Suprapubic skin (tissue), 4 donors: ENCODE data around the gene AZGP1. TPM values are rescaled to one million over a fixed set of nuclear protein-coding genes. Genes with fewer than 3 reads are reported as not detected.
"Not testable (repeated sequence)": the region's sequence is repeated elsewhere in the genome, so short reads cannot be mapped to it uniquely, and the experiment has no call there.

Source experiments
- DNase-seq, 2 donors: peaks; one replicate each; pipeline ENCODE4 v3.0.0-alpha.2; 2019; ENCODE audit warnings: low spot score in 2 of 2
- H3K27ac ChIP-seq: fragments of 200-600 bp; sonication (generic); one replicate; pipeline ENCODE4 v1.5.1; 2019
- H3K27me3 ChIP-seq: fragments of 200-600 bp; sonication (generic); one replicate; pipeline ENCODE4 v1.5.1; 2019
- H3K36me3 ChIP-seq: fragments of 200-600 bp; sonication (generic); one replicate; pipeline ENCODE4 v1.5.1; 2019
- H3K4me1 ChIP-seq: fragments of 200-600 bp; sonication (generic); one replicate; pipeline ENCODE4 v1.5.1; 2019
- H3K4me3 ChIP-seq: fragments of 200-600 bp; sonication (generic); one replicate; pipeline ENCODE4 v1.5.1; 2019; ENCODE audit warnings: mild to moderate bottlenecking
- H3K9me3 ChIP-seq: fragments of 200-600 bp; sonication (generic); one replicate; pipeline ENCODE4 v1.5.1; 2019
- CTCF ChIP-seq, 2 donors: fragments of 200-600 bp in 1 of 2; fragments of 450-650 bp in 1 of 2; sonication (generic) in 1 of 2; IDR thresholded peaks; one replicate each; pipeline ENCODE4 v1.5.1; 2016 to 2019; ENCODE audit warnings: antibody characterized with exemption in 2 of 2, mild to moderate bottlenecking in 1 of 2, moderate library complexity in 1 of 2
- EP300 ChIP-seq: sonication (generic); formaldehyde crosslinking; IDR thresholded peaks from one replicate; pipeline ENCODE4 v1.6.1; 2017; ENCODE audit warnings: antibody characterized with exemption
- POLR2A ChIP-seq, 2 donors: fragments of 450-650 bp; IDR thresholded peaks; one replicate each; pipeline ENCODE4 v1.6.1; 2017; ENCODE audit warnings: antibody characterized with exemption in 2 of 2, mild to moderate bottlenecking in 2 of 2, moderate library complexity in 2 of 2
- POLR2AphosphoS5 ChIP-seq, 3 donors: sonication (generic); formaldehyde crosslinking; IDR thresholded peaks; one replicate each; pipeline ENCODE4 v1.6.1; 2017; ENCODE audit warnings: antibody characterized with exemption in 3 of 3
- WGBS: methylation state at CpG from one replicate; pipeline ENCODE4 v1.1.5; 2018; 5-methylcytosine and 5-hydroxymethylcytosine counted together
- total RNA-seq, 4 donors: library from RNA; depleted of rRNA; stranded (reverse); fragments of >200 nt; gene quantifications; one replicate each; pipeline ENCODE4 v1.1.0, GENCODE V29; 2016

The AZGP1 gene
- total RNA-seq, 4 donors from 2014 or later, result 529 to 1,010 (median 610) TPM

- H3K9me3 ChIP-seq, result no peaks in the 10 kb centered on the region
- WGBS, result 69% methylated on average over 3 of the region's 3 CpGs
- peak overlapping the region; percentile 37 for H3K27ac ChIP-seq
- TF ChIP-seq POLR2AphosphoS5 (IDR thresholded peaks at IDR 0.05), result no peak
- TF ChIP-seq POLR2A (IDR thresholded peaks at IDR 0.05), result no peak
- no peak for TF ChIP-seq EP300
- TF ChIP-seq CTCF (IDR thresholded peaks at IDR 0.05), result no peak
- H3K36me3 ChIP-seq, result no peaks in the 10 kb centered on the region
- no peaks in the 10 kb centered on the region for H3K27me3 ChIP-seq
- peaks cover 63% of the 10 kb centered on the region for H3K4me1 ChIP-seq
- no peak for DNase-seq
- no peak overlapping the region for H3K4me3 ChIP-seq
Observed at GRCh38 chr7:100013328-100013676, 37.5 kb upstream of the AZGP1 start.

- DNase-seq, H3K9me3 ChIP-seq, H3K27me3 ChIP-seq, H3K36me3 ChIP-seq, H3K4me3 ChIP-seq: not testable (repeated sequence)
- Histone ChIP-seq H3K4me1 (peaks cover 58% of the 10 kb centered on the region), H3K27ac (peak overlapping the region; percentile 37)
- 56% methylated on average over 14 of the region's 14 CpGs for WGBS
Observed at GRCh38 chr7:100012385-100013327, 36.8 kb upstream of the AZGP1 start.

GRCh38 chr7:100011516-100011915 is 35.7 kb upstream of the AZGP1 start:
- 65% methylated on average over 3 of the region's 3 CpGs for WGBS
- no peak for TF ChIP-seq POLR2A (IDR thresholded peaks at IDR 0.05)
- no peak for TF ChIP-seq EP300
- no peak for TF ChIP-seq CTCF (IDR thresholded peaks at IDR 0.05)
- no peak for TF ChIP-seq POLR2AphosphoS5 (IDR thresholded peaks at IDR 0.05)

GRCh38 chr7:100010901-100011300 is 35.1 kb upstream of the AZGP1 start:
- no peak for DNase-seq
- no peaks in the 10 kb centered on the region for H3K36me3 ChIP-seq
- peaks cover 43% of the 10 kb centered on the region for H3K4me1 ChIP-seq
- no peak overlapping the region for H3K4me3 ChIP-seq
- 67% methylated on average over 2 of the region's 2 CpGs for WGBS
- no peaks in the 10 kb centered on the region for H3K9me3 ChIP-seq
- H3K27ac ChIP-seq, result no peak overlapping the region
- no peaks in the 10 kb centered on the region for H3K27me3 ChIP-seq
- TF ChIP-seq CTCF (IDR thresholded peaks at IDR 0.05) (no peak), POLR2A (IDR thresholded peaks at IDR 0.05) (no peak), POLR2AphosphoS5 (IDR thresholded peaks at IDR 0.05) (no peak), EP300 (no peak)

More at GRCh38 chr7:100011516-100011915, 35.7 kb upstream of the AZGP1 start:
- H3K4me1 ChIP-seq, result peaks cover 46% of the 10 kb centered on the region
- no peak for DNase-seq
- H3K27ac ChIP-seq, result peak overlapping the region; percentile 37
- no peaks in the 10 kb centered on the region for H3K36me3 ChIP-seq
- H3K9me3 ChIP-seq, result no peaks in the 10 kb centered on the region
- no peaks in the 10 kb centered on the region for H3K27me3 ChIP-seq
- no peak overlapping the region for H3K4me3 ChIP-seq

GRCh38 chr7:100009952-100010351 is 34.1 kb upstream of the AZGP1 start:
- not testable (repeated sequence) for DNase-seq, H3K36me3 ChIP-seq, H3K27me3 ChIP-seq, H3K4me3 ChIP-seq, H3K27ac ChIP-seq, H3K9me3 ChIP-seq
- peaks cover 40% of the 10 kb centered on the region for H3K4me1 ChIP-seq
- WGBS, result 77% methylated on average over 8 of the region's 8 CpGs

- no peak for DNase-seq
- no peak for TF ChIP-seq POLR2A (IDR thresholded peaks at IDR 0.05)
- TF ChIP-seq POLR2AphosphoS5 (IDR thresholded peaks at IDR 0.05), result no peak
- TF ChIP-seq CTCF (IDR thresholded peaks at IDR 0.05), result no peak
- no peak for TF ChIP-seq EP300
- WGBS, result 42% methylated on average over 10 of the region's 10 CpGs
- H3K36me3 ChIP-seq, result no peaks in the 10 kb centered on the region
- no peak overlapping the region for H3K4me3 ChIP-seq
- peaks cover 27% of the 10 kb centered on the region for H3K4me1 ChIP-seq
- peak overlapping the region; percentile 59 for H3K27ac ChIP-seq
- H3K9me3 ChIP-seq, result no peaks in the 10 kb centered on the region
- no peaks in the 10 kb centered on the region for H3K27me3 ChIP-seq
Observed at GRCh38 chr7:100008525-100008924, 32.7 kb upstream of the AZGP1 start.
